Stimulated activated CD8-positive, alpha-beta memory T cell treated with anti-CD3 and anti-CD28 coated beads, Interleukin-7, amount 100 ng/mL, for 4 hours (primary cell): ENCODE measurements around the gene C1orf94.
"Not testable (repeated sequence)": the region's sequence is repeated elsewhere in the genome, so short reads cannot be mapped to it uniquely, and the experiment has no call there.

Experiments
- DNase-seq, 2 donors: peaks; one replicate each; pipeline ENCODE4 v3.0.0-alpha.2; 2020; ENCODE audit warnings: low read depth in 2 of 2

The C1orf94 gene

GRCh38 chr1:34164771-34165391 is 11.8 kb upstream of the C1orf94 start, which contains the start of gene CSMD2:
TSS of gene CSMD2 (minus strand) at chr1:34165230. CDS start at chr1:34165097, 133 bp downstream.
- DNase-seq, result no peak

GRCh38 chr1:34165422-34165921 is 11.2 kb upstream of the C1orf94 start:
- DNase-seq, result no peak

- DNase-seq, result no peak
Observed at GRCh38 chr1:34166191-34166624, 10.5 kb upstream of the C1orf94 start.

- DNase-seq, result no peak
Observed at GRCh38 chr1:34166625-34167361, 9.9 kb upstream of the C1orf94 start.

- no peak for DNase-seq
Observed at GRCh38 chr1:34167389-34167788, 9.3 kb upstream of the C1orf94 start.

GRCh38 chr1:34175744-34176143 is 963 bp upstream of the C1orf94 start:
- DNase-seq, result no peak

GRCh38 chr1:34178072-34178471 is 1.4 kb downstream of the C1orf94 start:
- no peak for DNase-seq

- DNase-seq, result not testable (repeated sequence)
Observed at GRCh38 chr1:34183381-34183780, 6.7 kb downstream of the C1orf94 start.

- no peak for DNase-seq
Observed at GRCh38 chr1:34186741-34187494, 10.2 kb downstream of the C1orf94 start.

GRCh38 chr1:34188418-34188817 is 11.7 kb downstream of the C1orf94 start:
- no peak for DNase-seq

- no peak for DNase-seq
Observed at GRCh38 chr1:34188985-34189384, 12.3 kb downstream of the C1orf94 start.

GRCh38 chr1:34190692-34191091 is 14.0 kb downstream of the C1orf94 start:
- no peak for DNase-seq

GRCh38 chr1:34192621-34193020 is 15.9 kb downstream of the C1orf94 start:
- DNase-seq, result no peak

GRCh38 chr1:34199927-34200326 is 23.2 kb downstream of the C1orf94 start:
- DNase-seq, result no peak

GRCh38 chr1:34212673-34213072 is 36.0 kb downstream of the C1orf94 start:
- no peak for DNase-seq

- DNase-seq, result no peak
Observed at GRCh38 chr1:34213956-34214355, 37.2 kb downstream of the C1orf94 start.

GRCh38 chr1:34231441-34231840 is 54.7 kb downstream of the C1orf94 start:
- DNase-seq, result no peak

- DNase-seq, result no peak
Observed at GRCh38 chr1:34235594-34235993, 58.9 kb downstream of the C1orf94 start.

- no peak for DNase-seq
Observed at GRCh38 chr1:34236089-34236488, 59.4 kb downstream of the C1orf94 start.

GRCh38 chr1:34237151-34237815 is 60.6 kb downstream of the C1orf94 start:
- DNase-seq, result no peak

- DNase-seq, result no peak
Observed at GRCh38 chr1:34245967-34246366, 69.3 kb downstream of the C1orf94 start.

GRCh38 chr1:34250342-34250741 is 73.6 kb downstream of the C1orf94 start:
- DNase-seq, result no peak
